GM12878 (cell line): ENCODE data around the gene UVSSA. TPM values are rescaled to one million over a fixed set of nuclear protein-coding genes. Genes with fewer than 3 reads are reported as not detected.

Experiments
- ATAC-seq: fragments of 200-7000 bp; cut with Tn5 transposase; 3 replicates; pipeline ENCODE4 v1.9.1; 2020; ENCODE audit warnings: mild to moderate bottlenecking, moderate library complexity
- BruUV-seq: library from RNA; stranded (reverse); fragments of 400-500 nt; replicated peaks from 2 replicates; lab custom pipeline; 2021; lab: Mats Ljungman, UMichigan
- CTCF ChIA-PET: fragments of 300-600 bp; sonication (Branson Sonifier 250); formaldehyde crosslinking; extraction: SDS; loops from one replicate; lab custom pipeline; 2021; ENCODE audit warnings: inconsistent platforms; lab: Yijun Ruan, JAX
- POLR2A ChIA-PET: fragments of 350-600 bp; formaldehyde crosslinking; extraction: SDS; loops from one replicate; lab custom pipeline; 2021; ENCODE audit warnings: inconsistent platforms; lab: Charles Lee
- RAD21 ChIA-PET: fragments of 300-600 bp; sonication (Branson Sonifier 250); formaldehyde crosslinking; loops from one replicate; lab custom pipeline; 2023; ENCODE audit warnings: antibody characterized with exemption; ENCODE audit not compliant: unreplicated experiment; lab: Charles Lee
- SMC1A ChIA-PET: fragments of 300-600 bp; sonication (Branson Sonifier 250); formaldehyde crosslinking; loops from one replicate; lab custom pipeline; 2023; ENCODE audit not compliant: unreplicated experiment, uncharacterized antibody; lab: Charles Lee
- DNase-seq: peaks from one replicate; pipeline ENCODE4 v3.0.0-alpha.2; 2011; ENCODE audit warnings: low read depth, low spot score
- FAIRE-seq: peaks from 3 replicates; lab custom pipeline; 2011; peaks lifted over from hg19 to GRCh38; lab: Jason Lieb, UNC
- H2AFZ ChIP-seq: 2 replicates; pipeline ENCODE4 v1.6.0; 2011; ENCODE audit warnings: low read depth, low read length, control low read depth; ENCODE audit not compliant: control insufficient read depth
- H3K27ac ChIP-seq: 2 replicates; pipeline ENCODE4 v1.5.1; 2011; ENCODE audit warnings: control low read depth; ENCODE audit not compliant: control insufficient read depth, insufficient read depth
- H3K27me3 ChIP-seq, 2 experiments: replicated peaks in 1 of 2; 2 replicates each; pipeline versions ENCODE4 v1.6.0 to v1.6.1; 2011; ENCODE audit warnings: low read length in 1 of 2; ENCODE audit not compliant: control insufficient read depth in 2 of 2, insufficient read depth in 2 of 2
- H3K36me3 ChIP-seq, 2 experiments: 2 replicates each; pipeline ENCODE4 v1.5.1; 2011; ENCODE audit warnings: low read length in 1 of 2; ENCODE audit not compliant: control insufficient read depth in 2 of 2, insufficient read depth in 2 of 2
- H3K4me1 ChIP-seq: 2 replicates; pipeline ENCODE4 v1.6.1; 2011; ENCODE audit warnings: mild to moderate bottlenecking, low read length, moderate library complexity, mixed read lengths; ENCODE audit not compliant: control insufficient read depth, insufficient read depth
- H3K4me2 ChIP-seq: 2 replicates; pipeline ENCODE4 v1.6.0; 2011; ENCODE audit warnings: control low read depth; ENCODE audit not compliant: control insufficient read depth, insufficient read depth
- H3K4me3 ChIP-seq: fragments of 200-600 bp; sonication (generic); 2 replicates; pipeline ENCODE4 v1.5.1; 2016
- H3K79me2 ChIP-seq: 2 replicates; pipeline ENCODE4 v1.6.0; 2011; ENCODE audit warnings: low read length; ENCODE audit not compliant: control insufficient read depth, insufficient read depth
- H3K9ac ChIP-seq: 2 replicates; pipeline ENCODE4 v1.8.0; 2011; ENCODE audit warnings: low read length, control low read depth, mixed read lengths; ENCODE audit not compliant: control insufficient read depth, insufficient read depth
- H3K9me3 ChIP-seq: replicated peaks from 3 replicates; pipeline ENCODE4 v1.5.1; 2011; ENCODE audit warnings: mild to moderate bottlenecking, low read length; ENCODE audit not compliant: control insufficient read depth, insufficient read depth
- H4K20me1 ChIP-seq: 2 replicates; pipeline ENCODE4 v1.6.0; 2011; ENCODE audit not compliant: control insufficient read depth, insufficient read depth
- EED ChIP-seq: sonication (generic); IDR thresholded peaks from 2 replicates; pipeline ENCODE4 v1.6.1; 2016; ENCODE audit warnings: antibody characterized with exemption, low read depth
- ELK1 ChIP-seq: IDR thresholded peaks from 2 replicates; pipeline ENCODE4 v1.6.1; 2012; ENCODE audit warnings: low read depth, low read length, improper control_type of control experiment
- MYB ChIP-seq: fragments of 150-350 bp; IDR thresholded peaks from 2 replicates; pipeline ENCODE4 v1.6.1; 2014; ENCODE audit warnings: mild to moderate bottlenecking, low read depth, low read length, borderline replicate concordance
- NBN ChIP-seq: fragments of 450-650 bp; IDR thresholded peaks from 2 replicates; pipeline ENCODE4 v1.6.1; 2016
- NFIC ChIP-seq: IDR thresholded peaks from 2 replicates; pipeline ENCODE4 v1.6.1; 2012; ENCODE audit warnings: low read depth, mild to moderate bottlenecking, inconsistent platforms, low read length, moderate library complexity
- RFX5 ChIP-seq: IDR thresholded peaks from 2 replicates; pipeline ENCODE4 v1.6.1; 2011; ENCODE audit warnings: low read depth, low read length, improper control_type of control experiment
- SUPT20H ChIP-seq: IDR thresholded peaks from 2 replicates; pipeline ENCODE4 v1.6.1; 2011; ENCODE audit warnings: low read depth, mild to moderate bottlenecking, low read length, moderate library complexity, borderline replicate concordance; ENCODE audit not compliant: control insufficient read depth
- ZBTB11 ChIP-seq: fragments of 450-650 bp; formaldehyde crosslinking; IDR thresholded peaks from 2 replicates; pipeline ENCODE4 v1.5.0; 2022; ENCODE audit warnings: mild to moderate bottlenecking, missing genetic modification characterization
- ZNF274 ChIP-seq: IDR thresholded peaks from one replicate; pipeline ENCODE4 v1.8.0; 2011; ENCODE audit not compliant: insufficient read length, insufficient read depth
- WGBS: methylation state at CpG from one replicate; pipeline ENCODE4 v1.1.6; 2016; ENCODE audit warnings: low lambda C conversion rate; ENCODE audit not compliant: insufficient replicate concordance, insufficient coverage; ENCODE audit errors: missing lambda C conversion rate; 5-methylcytosine and 5-hydroxymethylcytosine counted together
- in situ Hi-C: fragments of 300-500 bp; cut with MboI; formaldehyde crosslinking; loops from 9 replicates; pipeline ENCODE4 v1.14.3; 2018; ENCODE audit warnings: mixed read lengths
- intact Hi-C: fragments of 100-400 bp; cut with micrococcal nuclease; formaldehyde crosslinking; loops from one replicate; pipeline ENCODE4 v1.14.2; 2022; ENCODE audit not compliant: unreplicated experiment
- polyA plus RNA-seq, 11 experiments: library from polyadenylated mRNA; depleted of rRNA in 4 of 11; unstranded in 6 of 11; stranded (reverse) in 5 of 11; fragments of >200 nt; fragmentation: Nextera tagmentation in 4 of 11; fragmentation: Illumina TruSeq in 1 of 11; extraction: Ambion mirVana in 4 of 11; extraction: Trizol in 1 of 11; gene quantifications; 1 replicate in 1 of 11; 2 replicates in 10 of 11; pipeline versions ENCODE4 v1.2.1 to v1.2.3, GENCODE V29; 2011 to 2016; ENCODE audit warnings: inconsistent platforms in 2 of 11, missing spikeins in 2 of 11, low read depth in 1 of 11
- total RNA-seq, 4 experiments: library from RNA; depleted of rRNA in 3 of 4; stranded (reverse); fragments of >200 nt in 3 of 4; fragmentation: Illumina TruSeq in 1 of 4; extraction: Trizol in 1 of 4; gene quantifications; 2 replicates each; pipeline versions ENCODE4 v1.2.1 to v1.2.3, GENCODE V29; 2013 to 2021
- TF ChIP-seq, protein P1 (sequence below): IDR thresholded peaks from 2 replicates; pipeline ENCODE4 v1.6.1; 2011; ENCODE audit warnings: borderline replicate concordance, low read depth, mild to moderate bottlenecking, moderate library complexity, low read length; ENCODE audit not compliant: insufficient read depth, poor library complexity, severe bottlenecking
- TF ChIP-seq, protein P2 (sequence below): fragments of 450-650 bp; IDR thresholded peaks from 2 replicates; pipeline ENCODE4 v1.6.1; 2017; ENCODE audit warnings: low read depth, mild to moderate bottlenecking, moderate library complexity

UVSSA gene
- total and polyA plus RNA-seq, 10 of the 15 experiments (the other 5 are each of a cell fraction or from before 2014, with no cell fraction given): 0.34 to 16.8 (median 3.6) TPM

GRCh38 chr4:1382776-1383727 lies 36.0 kb downstream of the UVSSA start:
- H3K9ac ChIP-seq: no peak overlapping the region
- 67% methylated on average over 26 of the region's 27 CpGs for WGBS
- TF ChIP-seq RFX5 (no peak), NBN (no peak), ZBTB11 (CRISPR knock-in tag) (no peak), MYB (no peak), NFIC (no peak), SUPT20H (no peak), ELK1 (no peak), EED (no peak), ZNF274 (no peak)
- TF ChIP-seq, protein P1, sequence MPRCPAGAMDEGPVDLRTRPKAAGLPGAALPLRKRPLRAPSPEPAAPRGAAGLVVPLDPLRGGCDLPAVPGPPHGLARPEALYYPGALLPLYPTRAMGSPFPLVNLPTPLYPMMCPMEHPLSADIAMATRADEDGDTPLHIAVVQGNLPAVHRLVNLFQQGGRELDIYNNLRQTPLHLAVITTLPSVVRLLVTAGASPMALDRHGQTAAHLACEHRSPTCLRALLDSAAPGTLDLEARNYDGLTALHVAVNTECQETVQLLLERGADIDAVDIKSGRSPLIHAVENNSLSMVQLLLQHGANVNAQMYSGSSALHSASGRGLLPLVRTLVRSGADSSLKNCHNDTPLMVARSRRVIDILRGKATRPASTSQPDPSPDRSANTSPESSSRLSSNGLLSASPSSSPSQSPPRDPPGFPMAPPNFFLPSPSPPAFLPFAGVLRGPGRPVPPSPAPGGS: no peak
- TF ChIP-seq, protein P2, sequence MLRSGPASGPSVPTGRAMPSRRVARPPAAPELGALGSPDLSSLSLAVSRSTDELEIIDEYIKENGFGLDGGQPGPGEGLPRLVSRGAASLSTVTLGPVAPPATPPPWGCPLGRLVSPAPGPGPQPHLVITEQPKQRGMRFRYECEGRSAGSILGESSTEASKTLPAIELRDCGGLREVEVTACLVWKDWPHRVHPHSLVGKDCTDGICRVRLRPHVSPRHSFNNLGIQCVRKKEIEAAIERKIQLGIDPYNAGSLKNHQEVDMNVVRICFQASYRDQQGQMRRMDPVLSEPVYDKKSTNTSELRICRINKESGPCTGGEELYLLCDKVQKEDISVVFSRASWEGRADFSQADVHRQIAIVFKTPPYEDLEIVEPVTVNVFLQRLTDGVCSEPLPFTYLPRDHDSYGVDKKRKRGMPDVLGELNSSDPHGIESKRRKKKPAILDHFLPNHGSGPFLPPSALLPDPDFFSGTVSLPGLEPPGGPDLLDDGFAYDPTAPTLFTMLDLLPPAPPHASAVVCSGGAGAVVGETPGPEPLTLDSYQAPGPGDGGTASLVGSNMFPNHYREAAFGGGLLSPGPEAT: no peak
- H2AFZ ChIP-seq: no peak overlapping the region
- ChIA-PET CTCF (no interaction called here), SMC1A (no interaction called here), POLR2A (no interaction called here), RAD21 (no interaction called here)
- FAIRE-seq (no peak), ATAC-seq (no peak), DNase-seq (no peak)
- no peaks in the 10 kb centered on the region for H3K79me2 ChIP-seq
- H3K9me3 ChIP-seq: no peaks in the 10 kb centered on the region; the same call in 2 of the 3 replicates
- H3K36me3 ChIP-seq: peaks cover 0 to 4% of the 10 kb centered on the region in 2 experiments; a peak in 1 of 4 replicates
- H3K4me2 ChIP-seq: no peak overlapping the region
- H3K4me1 ChIP-seq: no peaks in the 10 kb centered on the region
- in situ Hi-C loops (no loop called here), intact Hi-C loops (no loop called here)
- H3K27me3 ChIP-seq: no peaks in the 10 kb centered on the region
- BruUV-seq: no TSS peak
- no peaks in the 10 kb centered on the region for H4K20me1 ChIP-seq
- no peak overlapping the region for H3K27ac ChIP-seq
- no peak overlapping the region for H3K4me3 ChIP-seq
